ENCODE measurements around the gene ISLR2.

The ISLR2 gene

DNA sequence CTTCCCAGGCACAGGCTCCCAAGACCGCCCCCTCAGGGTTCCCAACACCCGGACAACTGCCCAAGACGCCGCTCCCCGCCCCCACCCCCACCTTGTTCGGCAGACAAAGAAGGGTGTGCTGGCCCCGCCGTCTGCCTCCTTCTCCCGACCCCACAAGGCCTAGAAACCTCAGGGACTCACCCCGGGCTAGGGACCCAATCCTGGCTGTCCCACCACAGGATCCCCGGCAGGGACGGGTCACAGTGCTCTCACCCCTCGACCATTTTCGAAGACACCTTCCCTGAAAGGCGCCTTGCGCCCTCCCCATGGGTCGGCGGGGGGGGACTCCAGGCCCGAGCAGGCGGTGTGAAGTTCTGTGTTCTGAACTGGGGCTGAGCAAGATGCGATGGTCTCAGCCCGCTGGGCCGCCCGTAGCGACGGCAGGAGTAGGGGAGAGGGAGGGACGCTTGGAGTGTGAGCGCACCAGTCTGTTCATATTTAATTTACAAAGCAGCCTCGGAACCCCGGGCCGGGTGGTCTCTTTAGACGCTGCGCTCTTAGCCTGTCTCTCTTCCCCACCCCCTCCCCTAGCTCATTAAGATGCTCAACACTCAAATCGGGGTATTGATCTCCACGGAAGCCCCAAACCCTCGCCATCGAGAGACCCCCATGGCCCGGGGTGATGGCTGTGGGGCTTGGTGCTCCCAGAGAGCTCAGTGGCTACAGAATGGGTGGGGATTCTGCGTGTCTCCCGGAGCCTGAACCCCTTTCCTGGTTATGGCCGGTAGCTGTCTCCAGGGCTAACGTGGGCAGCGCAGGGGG, 1.4 kb upstream of the ISLR2 start:
- DNase-seq = no peak

GRCh38 chr15:74129586-74130154, 716 bp upstream of the ISLR2 start:
- no peak for DNase-seq

DNA sequence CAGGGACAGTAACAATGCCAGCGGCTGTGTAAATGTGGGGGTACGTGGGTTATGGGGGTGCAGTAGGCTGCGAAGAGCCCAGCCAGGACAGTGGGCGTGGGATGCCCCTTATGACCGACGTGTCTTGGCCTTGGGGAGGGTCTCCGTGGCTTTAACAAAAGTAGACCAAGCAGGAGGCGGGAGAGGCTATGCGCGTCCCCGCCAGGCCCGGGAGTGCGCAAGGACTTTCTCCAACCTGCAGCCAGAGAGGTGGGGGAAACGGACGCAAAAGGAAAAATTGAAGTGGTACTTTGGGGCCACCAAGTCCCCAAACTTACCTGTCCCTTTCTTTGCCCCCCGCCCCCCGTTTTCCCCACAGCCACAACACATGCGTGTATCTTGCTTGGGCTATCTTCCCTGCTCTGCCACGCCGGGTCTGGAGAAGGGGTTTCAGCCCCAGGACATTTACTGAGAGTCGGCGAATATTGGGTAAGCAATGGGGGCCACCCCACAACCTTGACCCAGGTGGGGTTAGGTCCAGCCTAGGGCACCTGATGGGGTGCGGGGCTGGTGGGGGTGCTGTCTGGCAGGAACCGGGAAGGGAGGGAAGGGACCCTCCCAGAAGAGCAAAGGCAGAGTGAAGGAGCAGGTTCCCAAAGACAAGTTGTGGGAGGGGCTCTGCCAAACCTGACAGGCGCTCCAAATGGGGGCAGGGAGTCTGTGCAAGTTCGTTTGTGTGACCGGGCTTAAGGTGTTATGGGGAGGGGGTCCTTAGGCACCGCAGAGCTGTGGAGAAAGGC, 652 bp downstream of the ISLR2 start:
- DNase-seq = no peak

DNA sequence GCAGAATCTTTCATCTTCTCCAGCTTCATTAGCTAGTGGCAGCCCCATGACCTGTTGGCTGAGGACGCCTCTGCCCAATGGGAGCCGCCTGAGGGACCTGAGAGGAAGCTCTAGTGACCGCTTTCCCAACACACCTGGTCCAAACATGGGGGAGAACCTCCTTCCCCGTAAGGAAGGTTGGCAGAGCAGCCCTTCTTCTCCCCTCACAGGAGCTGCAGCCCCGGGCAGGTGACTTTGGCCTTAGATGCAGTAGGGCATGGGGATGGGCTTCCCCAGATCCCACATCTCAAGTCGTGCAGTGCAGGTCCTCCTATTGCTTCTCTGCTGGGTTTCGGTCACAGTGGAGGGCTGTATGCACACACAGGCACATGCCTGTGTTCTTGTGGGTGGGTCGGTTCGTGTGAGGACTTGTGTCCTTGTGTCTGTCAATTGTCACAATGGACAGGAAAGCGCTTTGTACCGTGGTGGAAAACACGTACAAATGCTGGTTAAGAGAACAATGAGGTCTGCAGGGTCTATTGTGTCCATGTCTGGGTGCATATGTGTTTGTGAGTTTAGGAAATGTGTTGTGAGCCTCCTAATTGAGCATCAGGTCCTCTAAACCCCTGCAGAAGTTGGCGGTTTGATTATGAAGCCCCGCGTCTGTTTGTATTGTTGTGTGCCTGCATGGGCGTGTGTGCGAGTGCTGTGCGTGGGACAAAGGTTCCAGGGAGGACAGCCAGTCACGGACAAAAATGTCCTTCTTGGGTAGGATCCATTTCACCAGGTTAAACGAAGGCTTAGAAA, 1.4 kb downstream of the ISLR2 start:
- no peak for DNase-seq

DNA sequence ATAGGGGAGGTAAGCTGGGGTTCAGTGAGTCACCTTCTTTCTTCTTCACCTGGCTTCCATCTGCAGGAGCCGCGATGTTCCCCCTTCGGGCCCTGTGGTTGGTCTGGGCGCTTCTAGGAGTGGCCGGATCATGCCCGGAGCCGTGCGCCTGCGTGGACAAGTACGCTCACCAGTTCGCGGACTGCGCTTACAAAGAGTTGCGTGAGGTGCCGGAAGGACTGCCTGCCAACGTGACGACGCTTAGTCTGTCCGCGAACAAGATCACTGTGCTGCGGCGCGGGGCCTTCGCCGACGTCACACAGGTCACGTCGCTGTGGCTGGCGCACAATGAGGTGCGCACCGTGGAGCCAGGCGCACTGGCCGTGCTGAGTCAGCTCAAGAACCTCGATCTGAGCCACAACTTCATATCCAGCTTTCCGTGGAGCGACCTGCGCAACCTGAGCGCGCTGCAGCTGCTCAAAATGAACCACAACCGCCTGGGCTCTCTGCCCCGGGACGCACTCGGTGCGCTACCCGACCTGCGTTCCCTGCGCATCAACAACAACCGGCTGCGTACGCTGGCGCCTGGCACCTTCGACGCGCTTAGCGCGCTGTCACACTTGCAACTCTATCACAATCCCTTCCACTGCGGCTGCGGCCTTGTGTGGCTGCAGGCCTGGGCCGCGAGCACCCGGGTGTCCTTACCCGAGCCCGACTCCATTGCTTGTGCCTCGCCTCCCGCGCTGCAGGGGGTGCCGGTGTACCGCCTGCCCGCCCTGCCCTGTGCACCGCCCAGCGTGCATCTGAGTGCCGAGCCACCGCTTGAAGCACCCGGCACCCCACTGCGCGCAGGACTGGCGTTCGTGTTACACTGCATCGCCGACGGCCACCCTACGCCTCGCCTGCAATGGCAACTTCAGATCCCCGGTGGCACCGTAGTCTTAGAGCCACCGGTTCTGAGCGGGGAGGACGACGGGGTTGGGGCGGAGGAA, 2.6 kb downstream of the ISLR2 start:
- DNase-seq = no peak

- DNase-seq = no peak
These were observed 3.5 kb downstream of the ISLR2 start for GRCh38 chr15:74133694-74134386.

DNA sequence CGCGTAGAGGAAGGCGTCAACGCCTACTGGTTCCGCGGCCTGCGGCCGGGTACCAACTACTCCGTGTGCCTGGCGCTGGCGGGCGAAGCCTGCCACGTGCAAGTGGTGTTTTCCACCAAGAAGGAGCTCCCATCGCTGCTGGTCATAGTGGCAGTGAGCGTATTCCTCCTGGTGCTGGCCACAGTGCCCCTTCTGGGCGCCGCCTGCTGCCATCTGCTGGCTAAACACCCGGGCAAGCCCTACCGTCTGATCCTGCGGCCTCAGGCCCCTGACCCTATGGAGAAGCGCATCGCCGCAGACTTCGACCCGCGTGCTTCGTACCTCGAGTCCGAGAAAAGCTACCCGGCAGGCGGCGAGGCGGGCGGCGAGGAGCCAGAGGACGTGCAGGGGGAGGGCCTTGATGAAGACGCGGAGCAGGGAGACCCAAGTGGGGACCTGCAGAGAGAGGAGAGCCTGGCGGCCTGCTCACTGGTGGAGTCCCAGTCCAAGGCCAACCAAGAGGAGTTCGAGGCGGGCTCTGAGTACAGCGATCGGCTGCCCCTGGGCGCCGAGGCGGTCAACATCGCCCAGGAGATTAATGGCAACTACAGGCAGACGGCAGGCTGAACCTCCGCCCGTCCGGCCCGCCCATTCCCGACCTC, 4.1 kb downstream of the ISLR2 start:
- DNase-seq = no peak

DNA sequence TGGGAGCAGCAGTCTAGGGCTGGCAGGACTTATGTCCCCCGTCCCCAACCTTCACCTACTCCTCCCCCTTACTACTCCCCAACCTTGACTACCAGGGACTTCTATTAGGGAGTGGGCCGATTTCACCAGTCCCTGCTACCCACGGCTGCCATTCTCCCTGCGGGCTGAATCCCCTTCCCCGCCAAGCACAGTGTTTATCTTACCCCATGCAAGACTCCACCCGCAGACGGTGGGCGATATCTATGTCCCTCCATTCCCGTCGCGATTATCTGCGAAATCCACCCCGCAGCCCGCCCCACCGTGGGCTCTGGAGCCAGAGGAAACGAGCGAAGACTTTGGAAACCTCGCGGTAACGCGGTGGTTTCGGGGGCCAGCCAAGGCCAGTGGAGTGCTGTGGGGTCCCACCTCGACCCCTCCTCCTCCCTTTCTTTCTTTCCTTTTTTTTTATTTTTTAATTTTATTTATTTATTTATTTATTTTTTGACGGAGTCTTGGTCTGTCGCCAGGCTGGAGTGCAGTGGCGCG, 4.7 kb downstream of the ISLR2 start:
- no peak for DNase-seq

GRCh38 chr15:74136540-74136813, 6.1 kb downstream of the ISLR2 start:
- no peak for DNase-seq

DNA sequence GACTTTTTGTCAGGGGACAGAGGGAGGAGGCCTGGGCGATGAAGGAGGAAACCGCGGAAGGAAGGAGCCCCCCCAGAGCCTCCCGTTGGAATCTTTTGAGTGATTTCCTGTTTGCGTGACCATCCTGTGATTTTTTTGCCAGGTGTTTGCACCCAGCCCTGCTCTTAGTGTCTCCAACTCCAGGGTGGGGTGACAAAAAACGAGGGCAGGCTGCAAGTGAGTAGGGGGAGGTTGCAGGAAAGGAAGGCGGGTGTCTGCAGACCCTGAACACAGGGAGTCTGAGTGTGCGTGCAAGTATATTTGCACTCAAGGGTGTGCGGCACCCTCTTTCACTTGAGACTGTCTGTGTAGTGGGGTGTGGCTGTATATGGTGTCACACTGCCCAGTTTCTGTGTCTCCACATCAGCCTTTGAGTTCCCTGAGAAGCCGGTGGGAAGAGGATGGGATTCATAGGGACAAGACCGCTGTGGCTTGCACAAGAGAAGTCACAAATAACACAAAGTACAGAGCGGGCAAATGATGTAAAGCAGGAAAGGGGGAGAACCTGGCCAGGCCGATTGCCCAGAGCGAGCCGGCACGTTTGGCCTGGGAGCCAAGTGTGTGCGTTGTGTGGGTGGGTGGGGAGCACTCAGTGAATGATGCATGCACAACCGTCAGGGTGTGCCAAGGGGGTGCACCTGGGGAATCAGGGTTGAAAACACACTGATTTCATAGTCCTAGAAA, 6.6 kb downstream of the ISLR2 start:
- DNase-seq = no peak

- no peak for DNase-seq
These were observed 7.1 kb downstream of the ISLR2 start for GRCh38 chr15:74137537-74137894.

DNA sequence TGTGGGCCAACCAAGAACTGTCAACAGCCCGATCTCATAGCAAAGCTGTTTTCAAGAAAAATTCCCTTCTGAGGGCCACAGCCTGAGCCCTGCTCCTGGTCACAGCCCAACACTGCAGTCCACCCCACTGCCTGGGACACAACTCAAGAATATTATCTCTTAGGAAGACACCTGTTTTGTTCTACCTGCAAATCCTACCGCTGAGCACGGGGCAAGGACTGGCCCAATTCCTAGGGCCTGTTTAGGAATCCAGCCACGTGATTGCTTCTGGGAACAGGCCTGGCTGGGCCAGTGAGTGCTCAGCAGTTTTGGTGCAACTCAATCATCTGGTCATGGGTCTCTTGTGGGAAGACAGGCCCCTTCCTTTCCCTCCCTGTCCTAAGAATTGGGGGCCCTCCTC, 8.3 kb downstream of the ISLR2 start:
- DNase-seq = no peak

DNA sequence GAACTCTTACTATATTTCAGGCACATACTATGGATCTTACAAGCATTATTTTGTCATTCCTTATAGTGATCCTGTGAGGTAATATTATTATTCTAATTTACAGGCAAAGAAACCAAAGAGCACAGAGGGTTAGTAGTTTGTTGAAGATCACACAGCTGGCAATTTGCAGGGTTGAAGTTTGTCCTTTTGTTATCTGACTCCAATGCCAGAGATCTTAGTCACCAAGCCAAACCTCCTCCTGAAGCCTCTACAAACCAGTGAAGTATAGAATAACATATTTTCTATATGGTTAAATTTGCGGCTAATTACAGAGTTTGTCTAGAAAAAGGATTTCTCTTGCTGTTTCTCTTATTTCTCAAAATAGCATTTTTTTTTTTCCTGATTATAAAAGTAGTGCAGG, 11.2 kb downstream of the ISLR2 start:
- DNase-seq = no peak

DNA sequence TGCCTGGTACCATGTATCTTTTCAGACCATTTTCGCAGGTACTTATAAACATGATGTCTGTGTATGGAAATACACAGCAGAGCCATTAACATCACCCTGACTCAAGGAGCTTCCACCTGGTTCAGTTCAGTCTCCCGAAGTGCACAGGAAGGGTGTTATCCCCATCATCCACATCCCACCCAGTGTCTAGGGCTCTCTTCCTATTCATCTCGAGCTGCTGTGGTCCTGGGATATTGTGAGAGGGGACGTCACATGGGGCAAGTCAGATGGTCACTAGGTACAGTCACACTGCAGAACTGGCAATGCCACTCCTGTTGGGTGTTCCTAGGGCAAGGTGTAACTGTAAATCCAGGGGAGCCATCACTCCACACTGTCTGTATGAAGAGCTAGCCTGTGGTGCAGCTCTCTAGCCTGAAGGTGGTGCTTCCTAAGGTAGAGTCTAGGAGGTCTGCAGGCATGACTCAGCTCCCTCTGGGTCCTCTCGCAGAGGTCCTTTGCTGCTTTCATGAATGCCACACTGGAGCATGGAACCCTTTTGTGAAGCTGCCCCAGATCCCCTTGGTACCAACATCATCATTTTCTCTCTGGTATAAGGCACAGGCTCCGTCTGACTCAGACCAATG, 13.9 kb downstream of the ISLR2 start:
- no peak for DNase-seq

GRCh38 chr15:74146277-74146800, 16.0 kb downstream of the ISLR2 start:
- DNase-seq = no peak

DNA sequence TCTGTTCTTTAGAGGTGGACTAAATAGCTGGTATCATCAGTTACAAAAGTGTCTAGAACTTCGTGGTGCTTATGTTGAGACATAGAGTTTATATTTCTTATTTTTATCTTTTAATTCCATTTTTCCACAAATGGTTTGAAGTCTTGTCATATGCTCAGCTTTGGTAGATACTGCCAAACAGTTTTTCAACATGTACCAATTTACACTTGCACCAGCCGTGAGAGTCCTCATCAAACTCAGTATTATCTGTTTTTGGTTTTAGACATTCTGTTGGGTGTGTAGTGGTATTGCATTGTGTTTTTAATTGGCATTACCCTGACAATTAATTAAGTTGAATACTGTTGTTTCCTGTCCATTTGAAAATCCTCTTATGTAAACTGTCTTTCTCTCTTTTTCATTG, 16.7 kb downstream of the ISLR2 start:
- DNase-seq = no peak

DNA sequence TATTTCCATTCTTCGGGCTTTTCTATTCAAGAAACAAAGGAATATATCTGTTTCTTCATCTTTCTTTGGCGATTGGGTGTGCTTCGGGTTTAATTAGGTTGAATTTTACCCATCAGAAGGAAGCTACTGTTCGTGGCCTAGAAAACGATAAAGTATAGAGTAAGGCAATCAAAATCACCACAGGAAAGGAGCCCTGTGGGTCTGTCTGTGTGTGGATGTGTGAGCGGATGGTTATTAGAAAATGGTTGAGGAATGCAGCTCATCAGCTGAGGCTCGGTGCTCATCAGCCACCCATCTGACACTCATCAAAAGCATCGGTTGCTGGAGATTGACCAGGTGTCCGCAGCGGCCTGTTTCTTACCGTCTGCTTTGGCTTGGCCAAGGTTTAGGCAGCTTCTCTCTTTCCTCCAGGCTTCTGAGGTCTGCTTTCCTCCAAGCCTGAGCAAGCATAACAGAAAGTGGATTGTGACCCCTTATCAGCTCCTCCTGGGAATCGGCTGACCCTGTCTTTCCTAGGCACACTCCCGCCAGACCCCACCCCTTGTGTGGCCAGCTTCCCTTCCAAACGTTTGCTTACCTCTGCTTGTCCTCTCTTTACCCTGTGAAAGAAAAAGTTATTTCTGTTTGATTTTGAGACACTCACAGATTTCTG, 25.5 kb downstream of the ISLR2 start:
- no peak for DNase-seq

DNA sequence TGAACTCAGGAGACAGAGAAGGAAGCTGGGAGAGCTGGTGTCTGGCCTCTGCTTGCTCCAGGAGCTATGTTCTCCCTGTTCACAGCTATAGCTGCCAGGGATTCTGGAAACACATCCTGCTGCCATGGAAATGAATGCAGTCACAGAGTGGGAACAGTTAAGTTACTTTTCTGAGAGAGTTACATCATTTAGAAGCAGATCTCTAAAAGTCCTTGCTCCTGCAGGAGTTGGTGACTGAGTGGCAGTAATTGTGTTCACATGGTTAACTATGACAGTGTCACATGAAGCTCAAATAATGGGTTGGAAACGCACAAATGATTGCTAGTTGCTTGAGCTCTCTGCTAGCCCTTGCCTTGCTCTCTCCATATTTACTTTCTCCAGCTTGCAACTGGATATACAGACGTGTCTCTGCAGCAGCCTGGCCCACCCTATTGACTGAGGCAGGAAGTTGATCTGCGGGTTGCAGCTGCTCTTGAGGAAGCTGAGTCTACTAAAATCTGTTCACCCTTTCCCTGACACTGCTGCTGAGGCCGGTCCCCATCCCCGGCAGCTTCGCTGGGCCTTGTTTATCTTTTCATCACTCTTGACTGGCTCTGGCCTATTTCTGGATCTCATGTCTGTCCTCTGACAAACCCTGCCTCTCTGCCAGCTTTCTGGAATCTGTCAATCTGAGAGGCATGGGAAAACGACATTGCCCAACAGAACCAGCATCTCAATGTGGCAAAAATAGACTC, 26.5 kb downstream of the ISLR2 start:
- no peak for DNase-seq
